ENCODE results near the gene ZMYM3.

DNA sequence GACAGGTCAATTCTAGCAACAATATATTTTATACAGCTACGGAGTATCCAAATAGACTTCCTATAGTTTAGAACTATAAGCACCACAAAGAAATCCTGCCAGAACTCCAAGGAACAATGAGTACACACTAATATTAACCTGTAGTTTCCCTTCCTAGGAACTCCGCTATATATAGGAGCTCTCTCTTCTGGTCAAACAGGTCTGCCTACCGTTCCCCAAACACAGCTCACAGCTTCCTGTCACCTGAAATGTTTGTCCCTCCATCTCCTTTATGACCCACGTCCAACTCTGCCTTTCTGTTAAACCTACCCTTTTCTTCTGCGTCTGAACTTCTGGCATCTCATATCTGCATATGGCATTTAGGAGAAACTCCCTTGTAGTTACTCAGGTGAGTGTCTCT, 41.4 kb downstream of the ZMYM3 start:
- TF ChIP-seq, protein P1, sequence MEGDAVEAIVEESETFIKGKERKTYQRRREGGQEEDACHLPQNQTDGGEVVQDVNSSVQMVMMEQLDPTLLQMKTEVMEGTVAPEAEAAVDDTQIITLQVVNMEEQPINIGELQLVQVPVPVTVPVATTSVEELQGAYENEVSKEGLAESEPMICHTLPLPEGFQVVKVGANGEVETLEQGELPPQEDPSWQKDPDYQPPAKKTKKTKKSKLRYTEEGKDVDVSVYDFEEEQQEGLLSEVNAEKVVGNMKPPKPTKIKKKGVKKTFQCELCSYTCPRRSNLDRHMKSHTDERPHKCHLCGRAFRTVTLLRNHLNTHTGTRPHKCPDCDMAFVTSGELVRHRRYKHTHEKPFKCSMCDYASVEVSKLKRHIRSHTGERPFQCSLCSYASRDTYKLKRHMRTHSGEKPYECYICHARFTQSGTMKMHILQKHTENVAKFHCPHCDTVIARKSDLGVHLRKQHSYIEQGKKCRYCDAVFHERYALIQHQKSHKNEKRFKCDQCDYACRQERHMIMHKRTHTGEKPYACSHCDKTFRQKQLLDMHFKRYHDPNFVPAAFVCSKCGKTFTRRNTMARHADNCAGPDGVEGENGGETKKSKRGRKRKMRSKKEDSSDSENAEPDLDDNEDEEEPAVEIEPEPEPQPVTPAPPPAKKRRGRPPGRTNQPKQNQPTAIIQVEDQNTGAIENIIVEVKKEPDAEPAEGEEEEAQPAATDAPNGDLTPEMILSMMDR (IDR thresholded peaks at IDR 0.05; ENCODE audit: poor library complexity) = no peak
- TF ChIP-seq EZH2phosphoT487 (IDR thresholded peaks at IDR 0.05; ENCODE audit: low read depth, severe bottlenecking, unreplicated experiment) = no peak

Data from hepatocyte (in vitro differentiated cells).